MM.1S (cell line): Measurements from ENCODE around the gene CCSER1.

Experiments
- CTCF ChIP-seq: fragments of 300-600 bp; sonication (generic); IDR thresholded peaks from 2 replicates; pipeline ENCODE4 v1.5.1; 2016; ENCODE audit warnings: antibody characterized with exemption, low read length, mixed read lengths
- EZH2 ChIP-seq: fragments of 300-600 bp; sonication (generic); optimal IDR thresholded peaks from 2 replicates; pipeline ENCODE3; 2017; ENCODE audit warnings: low read depth, mild to moderate bottlenecking, antibody characterized with exemption, low read length, mixed read lengths
- EZH2phosphoT487 ChIP-seq: fragments of 300-600 bp; sonication (generic); IDR thresholded peaks from 2 replicates; pipeline ENCODE4 v1.6.1; 2018; ENCODE audit warnings: antibody characterized with exemption, low read length

- no peak for TF ChIP-seq CTCF
- no peak for TF ChIP-seq EZH2phosphoT487
- TF ChIP-seq EZH2, result no peak
Observed at GRCh38 chr4:91436556-91436955, 1309.4 kb downstream of the CCSER1 start.
